GM23338 (cell line): ENCODE measurements around the gene MS4A18. TPM values are rescaled to one million over a fixed set of nuclear protein-coding genes. Genes with fewer than 3 reads are reported as not detected.

ENCODE experiments used
- ATAC-seq: fragments of 200-7000 bp; cut with Tn5 transposase; 3 replicates; pipeline ENCODE4 v1.9.1; 2020
- DNase-seq: peaks from one replicate; pipeline ENCODE4 v3.0.0-alpha.2; 2015; ENCODE audit warnings: low spot score
- H2AFZ ChIP-seq: fragments of 200-600 bp; sonication (generic); 2 replicates; pipeline ENCODE4 v1.8.0; 2016; ENCODE audit warnings: antibody characterized with exemption, mild to moderate bottlenecking, moderate library complexity
- H3F3A ChIP-seq: fragments of 200-600 bp; sonication (generic); replicated peaks from 2 replicates; pipeline ENCODE4 v1.8.0; 2017; ENCODE audit warnings: antibody characterized with exemption, mixed run types, low read depth
- H3K27ac ChIP-seq: fragments of 200-600 bp; sonication (generic); 2 replicates; pipeline ENCODE4 v1.6.1; 2016; ENCODE audit warnings: low read depth
- H3K27me3 ChIP-seq: fragments of 200-600 bp; sonication (generic); 2 replicates; pipeline ENCODE4 v1.8.0; 2016; ENCODE audit warnings: mild to moderate bottlenecking, mixed run types, moderate library complexity; ENCODE audit not compliant: insufficient read depth
- H3K36me3 ChIP-seq: fragments of 200-600 bp; sonication (generic); 2 replicates; pipeline ENCODE4 v1.8.0; 2016; ENCODE audit warnings: mild to moderate bottlenecking; ENCODE audit not compliant: insufficient read depth
- H3K4me1 ChIP-seq: fragments of 200-600 bp; sonication (generic); 2 replicates; pipeline ENCODE4 v1.8.0; 2016; ENCODE audit warnings: mild to moderate bottlenecking, moderate library complexity; ENCODE audit not compliant: insufficient read depth
- H3K4me2 ChIP-seq: fragments of 200-600 bp; sonication (generic); 2 replicates; pipeline ENCODE4 v1.7.1; 2017; ENCODE audit warnings: mixed run types
- H3K4me3 ChIP-seq: fragments of 200-600 bp; sonication (generic); 2 replicates; pipeline ENCODE4 v1.6.1; 2016; ENCODE audit warnings: mixed run types
- H3K79me2 ChIP-seq: fragments of 200-600 bp; sonication (generic); replicated peaks from 2 replicates; pipeline ENCODE4 v1.8.0; 2017; ENCODE audit warnings: mild to moderate bottlenecking; ENCODE audit not compliant: insufficient read depth
- H3K9me2 ChIP-seq: fragments of 200-600 bp; sonication (generic); 2 replicates; pipeline ENCODE4 v1.8.0; 2017; ENCODE audit not compliant: insufficient read depth
- H4K20me1 ChIP-seq: fragments of 200-600 bp; sonication (generic); replicated peaks from 2 replicates; pipeline ENCODE4 v1.8.0; 2017; ENCODE audit warnings: mild to moderate bottlenecking; ENCODE audit not compliant: insufficient read depth
- H3K27ac Mint-ChIP-seq: 2 replicates; pipeline ENCODE4 v1.8.0; 2020; ENCODE audit warnings: inconsistent platforms, mild to moderate bottlenecking, moderate library complexity, mixed read lengths
- H3K27me3 Mint-ChIP-seq: 3 replicates; pipeline ENCODE4 v1.8.0; 2022; ENCODE audit warnings: low read depth, mild to moderate bottlenecking, moderate library complexity, mixed read lengths, inconsistent platforms; ENCODE audit not compliant: insufficient read depth, poor library complexity
- H3K36me3 Mint-ChIP-seq: 3 replicates; pipeline ENCODE4 v1.8.0; 2021; ENCODE audit warnings: low read depth, mild to moderate bottlenecking, inconsistent platforms, moderate library complexity, mixed read lengths
- H3K4me1 Mint-ChIP-seq: 3 replicates; pipeline ENCODE4 v1.8.0; 2020; ENCODE audit warnings: mild to moderate bottlenecking, inconsistent platforms, mixed read lengths
- H3K4me3 Mint-ChIP-seq: 3 replicates; pipeline ENCODE4 v1.8.0; 2021; ENCODE audit warnings: moderate library complexity, mild to moderate bottlenecking, inconsistent platforms, mixed read lengths
- H3K9me3 Mint-ChIP-seq: 3 replicates; pipeline ENCODE4 v1.8.0; 2020; ENCODE audit warnings: moderate library complexity, mild to moderate bottlenecking, inconsistent platforms, mixed read lengths
- CREB1 ChIP-seq: fragments of 250-450 bp; sonication (Bioruptor Pico); IDR thresholded peaks from 2 replicates; pipeline ENCODE4 v1.5.0; 2020; ENCODE audit warnings: low read depth, mild to moderate bottlenecking, moderate library complexity
- CTCF ChIP-seq, 2 experiments: fragments of 200-600 bp in 1 of 2; sonication (generic) in 1 of 2; conservative IDR thresholded peaks; 2 replicates each; pipeline versions ENCODE4 v1.5.1 to v1.6.1; 2016 to 2017; ENCODE audit warnings: antibody characterized with exemption in 2 of 2, low read depth in 2 of 2, mild to moderate bottlenecking in 2 of 2, moderate library complexity in 1 of 2
- ETS1 ChIP-seq: IDR thresholded peaks from 2 replicates; pipeline ENCODE4 v1.6.1; 2016; ENCODE audit warnings: antibody characterized with exemption
- EZH2 ChIP-seq: fragments of 200-600 bp; sonication (generic); IDR thresholded peaks from one replicate; pipeline ENCODE4 v1.8.0; 2017; ENCODE audit warnings: antibody characterized with exemption, mild to moderate bottlenecking, low read depth; ENCODE audit not compliant: unreplicated experiment
- EZH2phosphoT487 ChIP-seq: fragments of 200-600 bp; sonication (generic); IDR thresholded peaks from one replicate; pipeline ENCODE4 v1.8.1; 2018; ENCODE audit warnings: antibody characterized with exemption; ENCODE audit not compliant: unreplicated experiment
- JUNB ChIP-seq: IDR thresholded peaks from one replicate; pipeline ENCODE4 v1.6.1; 2016; ENCODE audit warnings: antibody characterized with exemption; ENCODE audit not compliant: unreplicated experiment
- NANOG ChIP-seq: IDR thresholded peaks from 2 replicates; pipeline ENCODE4 v1.6.1; 2016; ENCODE audit warnings: antibody characterized with exemption, borderline replicate concordance
- POLR2AphosphoS5 ChIP-seq: IDR thresholded peaks from 2 replicates; pipeline ENCODE4 v1.6.1; 2016; ENCODE audit warnings: antibody characterized with exemption, low read depth
- REST ChIP-seq: IDR thresholded peaks from one replicate; pipeline ENCODE4 v1.6.1; 2018; ENCODE audit warnings: antibody characterized with exemption; ENCODE audit not compliant: unreplicated experiment
- STAT1 ChIP-seq: IDR thresholded peaks from one replicate; pipeline ENCODE4 v1.6.1; 2016; ENCODE audit warnings: antibody characterized with exemption; ENCODE audit not compliant: unreplicated experiment
- ZNF114 ChIP-seq: fragments of 250-450 bp; sonication (Bioruptor Pico); IDR thresholded peaks from 2 replicates; pipeline ENCODE4 v1.5.0; 2020; ENCODE audit warnings: mild to moderate bottlenecking, moderate library complexity
- ZNF331 ChIP-seq: fragments of 250-450 bp; sonication (Bioruptor Pico); IDR thresholded peaks from 2 replicates; pipeline ENCODE4 v1.5.0; 2020; ENCODE audit warnings: low read depth, mild to moderate bottlenecking, moderate library complexity
- polyA plus RNA-seq: library from polyadenylated mRNA; unstranded; fragments of >200 nt; fragmentation: Nextera tagmentation; extraction: Ambion mirVana; gene quantifications from 2 replicates; pipeline ENCODE4 v1.2.1, GENCODE V29; 2016
- total RNA-seq: library from RNA; depleted of rRNA; stranded (reverse); fragments of >200 nt; shearing (Covaris generic); gene quantifications from 2 replicates; pipeline ENCODE4 v1.2.3, GENCODE V29; 2014
- TF ChIP-seq, protein P1 (sequence below): fragments of 250-450 bp; sonication (Bioruptor Pico); IDR thresholded peaks from 2 replicates; pipeline ENCODE4 v1.5.0; 2020; ENCODE audit warnings: mild to moderate bottlenecking, moderate library complexity

MS4A18 gene
- total and polyA plus RNA-seq, 2 experiments from 2014 or later = not detected

DNA sequence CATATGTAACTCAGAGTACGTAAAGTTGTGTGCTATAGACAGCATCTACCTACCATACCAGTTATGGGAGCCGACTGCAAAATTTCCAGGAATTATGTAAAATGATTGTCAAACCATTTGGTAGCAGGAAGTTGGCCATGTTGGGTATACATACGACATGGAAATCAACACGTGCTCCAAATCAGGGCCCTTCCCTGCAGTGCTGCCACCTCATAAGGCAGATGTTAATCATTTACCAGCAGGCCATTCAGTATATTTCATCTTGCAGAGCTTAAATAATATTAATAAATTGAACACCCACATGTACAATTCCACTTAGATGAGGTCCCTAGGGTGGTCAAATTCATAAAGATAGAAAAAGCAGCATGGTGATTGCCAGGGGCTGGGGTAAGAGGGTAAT lies 9.8 kb downstream of the MS4A18 start:
- Mint-ChIP-seq H3K36me3 (no peaks in the 10 kb centered on the region), H3K4me3 (no peak overlapping the region), H3K9me3 (no peaks in the 10 kb centered on the region), H3K27me3 (peaks cover 3% of the 10 kb centered on the region), H3K27ac (no peak overlapping the region), H3K4me1 (no peaks in the 10 kb centered on the region)
- DNase-seq = no peak
- no peak overlapping the region for H3K4me3 ChIP-seq
- no peaks in the 10 kb centered on the region for H4K20me1 ChIP-seq
- no peaks in the 10 kb centered on the region for H3K36me3 ChIP-seq
- H2AFZ ChIP-seq = no peak overlapping the region
- TF ChIP-seq ZNF331 (CRISPR knock-in tag) (no peak), STAT1 (no peak), CREB1 (CRISPR knock-in tag) (no peak), CTCF (conservative IDR thresholded peaks at IDR 0.05; ENCODE audit: low read depth in 2 of 2) (no peak), JUNB (no peak), ETS1 (no peak), ZNF114 (CRISPR knock-in tag) (no peak), EZH2phosphoT487 (no peak), POLR2AphosphoS5 (no peak), NANOG (no peak), REST (no peak), EZH2 (no peak)
- TF ChIP-seq, protein P1, sequence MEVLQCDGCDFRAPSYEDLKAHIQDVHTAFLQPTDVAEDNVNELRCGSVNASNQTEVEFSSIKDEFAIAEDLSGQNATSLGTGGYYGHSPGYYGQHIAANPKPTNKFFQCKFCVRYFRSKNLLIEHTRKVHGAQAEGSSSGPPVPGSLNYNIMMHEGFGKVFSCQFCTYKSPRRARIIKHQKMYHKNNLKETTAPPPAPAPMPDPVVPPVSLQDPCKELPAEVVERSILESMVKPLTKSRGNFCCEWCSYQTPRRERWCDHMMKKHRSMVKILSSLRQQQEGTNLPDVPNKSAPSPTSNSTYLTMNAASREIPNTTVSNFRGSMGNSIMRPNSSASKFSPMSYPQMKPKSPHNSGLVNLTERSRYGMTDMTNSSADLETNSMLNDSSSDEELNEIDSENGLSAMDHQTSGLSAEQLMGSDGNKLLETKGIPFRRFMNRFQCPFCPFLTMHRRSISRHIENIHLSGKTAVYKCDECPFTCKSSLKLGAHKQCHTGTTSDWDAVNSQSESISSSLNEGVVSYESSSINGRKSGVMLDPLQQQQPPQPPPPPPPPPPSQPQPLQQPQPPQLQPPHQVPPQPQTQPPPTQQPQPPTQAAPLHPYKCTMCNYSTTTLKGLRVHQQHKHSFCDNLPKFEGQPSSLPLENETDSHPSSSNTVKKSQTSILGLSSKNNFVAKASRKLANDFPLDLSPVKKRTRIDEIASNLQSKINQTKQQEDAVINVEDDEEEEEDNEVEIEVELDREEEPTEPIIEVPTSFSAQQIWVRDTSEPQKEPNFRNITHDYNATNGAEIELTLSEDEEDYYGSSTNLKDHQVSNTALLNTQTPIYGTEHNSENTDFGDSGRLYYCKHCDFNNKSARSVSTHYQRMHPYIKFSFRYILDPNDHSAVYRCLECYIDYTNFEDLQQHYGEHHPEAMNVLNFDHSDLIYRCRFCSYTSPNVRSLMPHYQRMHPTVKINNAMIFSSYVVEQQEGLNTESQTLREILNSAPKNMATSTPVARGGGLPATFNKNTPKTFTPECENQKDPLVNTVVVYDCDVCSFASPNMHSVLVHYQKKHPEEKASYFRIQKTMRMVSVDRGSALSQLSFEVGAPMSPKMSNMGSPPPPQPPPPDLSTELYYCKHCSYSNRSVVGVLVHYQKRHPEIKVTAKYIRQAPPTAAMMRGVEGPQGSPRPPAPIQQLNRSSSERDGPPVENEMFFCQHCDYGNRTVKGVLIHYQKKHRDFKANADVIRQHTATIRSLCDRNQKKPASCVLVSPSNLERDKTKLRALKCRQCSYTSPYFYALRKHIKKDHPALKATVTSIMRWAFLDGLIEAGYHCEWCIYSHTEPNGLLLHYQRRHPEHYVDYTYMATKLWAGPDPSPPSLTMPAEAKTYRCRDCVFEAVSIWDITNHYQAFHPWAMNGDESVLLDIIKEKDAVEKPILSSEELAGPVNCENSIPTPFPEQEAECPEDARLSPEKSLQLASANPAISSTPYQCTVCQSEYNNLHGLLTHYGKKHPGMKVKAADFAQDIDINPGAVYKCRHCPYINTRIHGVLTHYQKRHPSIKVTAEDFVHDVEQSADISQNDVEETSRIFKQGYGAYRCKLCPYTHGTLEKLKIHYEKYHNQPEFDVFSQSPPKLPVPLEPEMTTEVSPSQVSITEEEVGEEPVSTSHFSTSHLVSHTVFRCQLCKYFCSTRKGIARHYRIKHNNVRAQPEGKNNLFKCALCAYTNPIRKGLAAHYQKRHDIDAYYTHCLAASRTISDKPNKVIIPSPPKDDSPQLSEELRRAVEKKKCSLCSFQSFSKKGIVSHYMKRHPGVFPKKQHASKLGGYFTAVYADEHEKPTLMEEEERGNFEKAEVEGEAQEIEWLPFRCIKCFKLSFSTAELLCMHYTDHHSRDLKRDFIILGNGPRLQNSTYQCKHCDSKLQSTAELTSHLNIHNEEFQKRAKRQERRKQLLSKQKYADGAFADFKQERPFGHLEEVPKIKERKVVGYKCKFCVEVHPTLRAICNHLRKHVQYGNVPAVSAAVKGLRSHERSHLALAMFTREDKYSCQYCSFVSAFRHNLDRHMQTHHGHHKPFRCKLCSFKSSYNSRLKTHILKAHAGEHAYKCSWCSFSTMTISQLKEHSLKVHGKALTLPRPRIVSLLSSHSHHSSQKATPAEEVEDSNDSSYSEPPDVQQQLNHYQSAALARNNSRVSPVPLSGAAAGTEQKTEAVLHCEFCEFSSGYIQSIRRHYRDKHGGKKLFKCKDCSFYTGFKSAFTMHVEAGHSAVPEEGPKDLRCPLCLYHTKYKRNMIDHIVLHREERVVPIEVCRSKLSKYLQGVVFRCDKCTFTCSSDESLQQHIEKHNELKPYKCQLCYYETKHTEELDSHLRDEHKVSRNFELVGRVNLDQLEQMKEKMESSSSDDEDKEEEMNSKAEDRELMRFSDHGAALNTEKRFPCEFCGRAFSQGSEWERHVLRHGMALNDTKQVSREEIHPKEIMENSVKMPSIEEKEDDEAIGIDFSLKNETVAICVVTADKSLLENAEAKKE (CRISPR knock-in tag) = no peak
- ATAC-seq = no peak
- 0 out of 2 replicates have a peak, but pooled peaks cover 2% of the 10 kb centered on the region for H3K9me2 ChIP-seq
- no peak overlapping the region for H3K4me2 ChIP-seq
- no peaks in the 10 kb centered on the region for H3F3A ChIP-seq
- H3K27me3 ChIP-seq = no peaks in the 10 kb centered on the region
- H3K27ac ChIP-seq = no peak overlapping the region
- no peaks in the 10 kb centered on the region for H3K4me1 ChIP-seq
- H3K79me2 ChIP-seq = no peaks in the 10 kb centered on the region
